GM12801 (cell line): Measurements from ENCODE around the gene MAP2K6.

ENCODE experiments used
- CTCF ChIP-seq: IDR thresholded peaks from one replicate; pipeline ENCODE4 v1.5.1; 2011; ENCODE audit warnings: control low read depth; ENCODE audit not compliant: insufficient read length; ENCODE audit errors: extremely low read depth

MAP2K6 gene

GRCh38 chr17:69428252-69428980, 13.9 kb downstream of the MAP2K6 start:
- TF ChIP-seq CTCF = no peak

GRCh38 chr17:69430488-69430887, 16.0 kb downstream of the MAP2K6 start:
- TF ChIP-seq CTCF = no peak

GRCh38 chr17:69431835-69432234, 17.3 kb downstream of the MAP2K6 start:
- no peak for TF ChIP-seq CTCF

- no peak for TF ChIP-seq CTCF
Measured at GRCh38 chr17:69433093-69433492, 18.6 kb downstream of the MAP2K6 start.

GRCh38 chr17:69434164-69434579, 19.7 kb downstream of the MAP2K6 start:
- no peak for TF ChIP-seq CTCF

- TF ChIP-seq CTCF = no peak
Measured at GRCh38 chr17:69435971-69436696, 21.6 kb downstream of the MAP2K6 start.

- no peak for TF ChIP-seq CTCF
Measured at GRCh38 chr17:69437475-69437874, 23.0 kb downstream of the MAP2K6 start.
